HepG2 (cell line): Measurements from ENCODE around the gene CILP2. TPM values are rescaled to one million over a fixed set of nuclear protein-coding genes. Genes with fewer than 3 reads are reported as not detected.

Experiments
- HHEX ChIP-seq: IDR thresholded peaks from 2 replicates; pipeline ENCODE4 v1.6.1; 2016; ENCODE audit warnings: control low read depth
- KDM1A ChIP-seq: IDR thresholded peaks from 2 replicates; pipeline ENCODE4 v1.6.1; 2016; ENCODE audit warnings: missing compliant biosample characterization
- KLF9 ChIP-seq: IDR thresholded peaks from 2 replicates; pipeline ENCODE4 v1.6.1; 2016; ENCODE audit warnings: low read depth
- MAFF ChIP-seq: IDR thresholded peaks from 2 replicates; pipeline ENCODE4 v1.6.1; 2011; ENCODE audit warnings: low read depth, low read length, improper control_type of control experiment
- MTA3 ChIP-seq: sonication (generic); formaldehyde crosslinking; IDR thresholded peaks from 2 replicates; pipeline ENCODE4 v1.4.0; 2020; ENCODE audit warnings: missing genetic modification reagents
- MYNN ChIP-seq: sonication (generic); formaldehyde crosslinking; IDR thresholded peaks from 2 replicates; pipeline ENCODE4 v1.4.0; 2020; ENCODE audit warnings: mild to moderate bottlenecking, low read depth, missing genetic modification reagents
- ZMYM2 ChIP-seq: sonication (generic); formaldehyde crosslinking; IDR thresholded peaks from 2 replicates; pipeline ENCODE4 v1.8.0; 2022; ENCODE audit warnings: mild to moderate bottlenecking, missing genetic modification reagents
- polyA plus RNA-seq, 8 experiments: library from polyadenylated mRNA; depleted of rRNA in 3 of 8; stranded (reverse) in 7 of 8; unstranded in 1 of 8; fragments of >200 nt; fragmentation: Illumina TruSeq in 4 of 8; extraction: Trizol in 4 of 8; gene quantifications; 2 replicates each; pipeline versions ENCODE4 v1.2.1 to v1.2.3, GENCODE V29; 2011 to 2016; ENCODE audit warnings: low read depth in 4 of 8, missing spikeins in 1 of 8, mixed read lengths in 1 of 8; ENCODE audit not compliant: insufficient read depth in 1 of 8
- total RNA-seq, 5 experiments: library from RNA; depleted of rRNA; stranded (reverse); fragments of >200 nt; fragmentation: Illumina TruSeq; extraction: Trizol; gene quantifications; 2 replicates each; pipeline ENCODE4 v1.2.3, GENCODE V29; 2016; ENCODE audit warnings: low read depth in 1 of 5
- TF ChIP-seq, protein P1 (sequence below): sonication (generic); formaldehyde crosslinking; IDR thresholded peaks from 2 replicates; pipeline ENCODE4 v1.5.0; 2020; ENCODE audit warnings: mild to moderate bottlenecking, missing genetic modification reagents, borderline replicate concordance
- TF ChIP-seq, protein P2 (sequence below): IDR thresholded peaks from 2 replicates; pipeline ENCODE4 v1.6.1; 2016; ENCODE audit warnings: missing genetic modification reagents, missing compliant biosample characterization

The CILP2 gene
- total and polyA plus RNA-seq, 2 of the 13 experiments (the other 11 are each of a cell fraction or from before 2014, with no cell fraction given): 0.09 to 0.37 TPM

DNA sequence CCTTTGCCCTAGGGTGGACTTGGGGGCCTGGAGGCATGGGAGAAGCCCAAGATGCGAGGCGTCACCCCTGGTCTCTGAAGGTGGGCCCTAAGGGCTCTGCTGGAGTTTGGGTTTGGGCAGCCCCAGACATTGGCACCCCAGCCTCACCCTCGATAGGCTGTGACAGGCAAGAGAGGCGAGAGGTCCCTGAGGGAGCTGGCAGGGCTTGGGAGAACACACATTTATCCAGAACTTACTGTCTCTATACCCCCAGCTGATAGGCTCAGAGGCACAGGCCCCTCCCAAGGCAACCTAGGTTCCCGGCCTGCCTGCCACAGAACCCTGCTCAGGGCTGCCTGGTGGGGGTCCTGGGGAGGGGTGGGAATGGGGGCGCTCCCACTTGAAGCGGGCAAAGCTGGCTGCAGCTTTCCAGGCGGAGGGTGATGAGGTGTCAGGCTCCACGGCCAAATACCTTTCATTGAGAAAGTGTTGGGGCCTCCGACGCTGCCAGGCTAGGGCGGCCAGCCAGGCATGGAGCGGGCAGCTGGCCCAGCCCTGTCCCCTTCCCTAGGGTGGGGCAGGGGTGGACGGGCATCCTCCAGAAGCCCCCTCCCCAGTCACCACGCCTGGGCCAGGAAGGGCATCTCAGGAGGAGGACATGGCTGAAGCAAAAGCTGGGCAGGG, 9.7 kb downstream of the CILP2 start (continued):
- TF ChIP-seq, protein P1, sequence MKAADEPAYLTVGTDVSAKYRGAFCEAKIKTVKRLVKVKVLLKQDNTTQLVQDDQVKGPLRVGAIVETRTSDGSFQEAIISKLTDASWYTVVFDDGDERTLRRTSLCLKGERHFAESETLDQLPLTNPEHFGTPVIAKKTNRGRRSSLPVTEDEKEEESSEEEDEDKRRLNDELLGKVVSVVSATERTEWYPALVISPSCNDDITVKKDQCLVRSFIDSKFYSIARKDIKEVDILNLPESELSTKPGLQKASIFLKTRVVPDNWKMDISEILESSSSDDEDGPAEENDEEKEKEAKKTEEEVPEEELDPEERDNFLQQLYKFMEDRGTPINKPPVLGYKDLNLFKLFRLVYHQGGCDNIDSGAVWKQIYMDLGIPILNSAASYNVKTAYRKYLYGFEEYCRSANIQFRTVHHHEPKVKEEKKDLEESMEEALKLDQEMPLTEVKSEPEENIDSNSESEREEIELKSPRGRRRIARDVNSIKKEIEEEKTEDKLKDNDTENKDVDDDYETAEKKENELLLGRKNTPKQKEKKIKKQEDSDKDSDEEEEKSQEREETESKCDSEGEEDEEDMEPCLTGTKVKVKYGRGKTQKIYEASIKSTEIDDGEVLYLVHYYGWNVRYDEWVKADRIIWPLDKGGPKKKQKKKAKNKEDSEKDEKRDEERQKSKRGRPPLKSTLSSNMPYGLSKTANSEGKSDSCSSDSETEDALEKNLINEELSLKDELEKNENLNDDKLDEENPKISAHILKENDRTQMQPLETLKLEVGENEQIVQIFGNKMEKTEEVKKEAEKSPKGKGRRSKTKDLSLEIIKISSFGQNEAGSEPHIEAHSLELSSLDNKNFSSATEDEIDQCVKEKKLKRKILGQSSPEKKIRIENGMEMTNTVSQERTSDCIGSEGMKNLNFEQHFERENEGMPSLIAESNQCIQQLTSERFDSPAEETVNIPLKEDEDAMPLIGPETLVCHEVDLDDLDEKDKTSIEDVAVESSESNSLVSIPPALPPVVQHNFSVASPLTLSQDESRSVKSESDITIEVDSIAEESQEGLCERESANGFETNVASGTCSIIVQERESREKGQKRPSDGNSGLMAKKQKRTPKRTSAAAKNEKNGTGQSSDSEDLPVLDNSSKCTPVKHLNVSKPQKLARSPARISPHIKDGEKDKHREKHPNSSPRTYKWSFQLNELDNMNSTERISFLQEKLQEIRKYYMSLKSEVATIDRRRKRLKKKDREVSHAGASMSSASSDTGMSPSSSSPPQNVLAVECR (CRISPR knock-in tag): no peak
- TF ChIP-seq KLF9 (no peak), ZMYM2 (CRISPR knock-in tag) (no peak), KDM1A (no peak), MYNN (CRISPR knock-in tag) (no peak), MTA3 (CRISPR knock-in tag) (no peak), MAFF (no peak), HHEX (CRISPR knock-in tag) (no peak)
- TF ChIP-seq, protein P2, sequence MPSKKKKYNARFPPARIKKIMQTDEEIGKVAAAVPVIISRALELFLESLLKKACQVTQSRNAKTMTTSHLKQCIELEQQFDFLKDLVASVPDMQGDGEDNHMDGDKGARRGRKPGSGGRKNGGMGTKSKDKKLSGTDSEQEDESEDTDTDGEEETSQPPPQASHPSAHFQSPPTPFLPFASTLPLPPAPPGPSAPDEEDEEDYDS (CRISPR knock-in tag): no peak
